GM18870 (cell line): ENCODE data around the gene CHCHD6.

Source experiments
- ATAC-seq: cut with Tn5 transposase; IDR thresholded peaks from one replicate; pipeline ENCODE4 v1.9.1; 2021; ENCODE audit warnings: moderate library complexity; ENCODE audit not compliant: unreplicated experiment

CHCHD6 gene

DNA sequence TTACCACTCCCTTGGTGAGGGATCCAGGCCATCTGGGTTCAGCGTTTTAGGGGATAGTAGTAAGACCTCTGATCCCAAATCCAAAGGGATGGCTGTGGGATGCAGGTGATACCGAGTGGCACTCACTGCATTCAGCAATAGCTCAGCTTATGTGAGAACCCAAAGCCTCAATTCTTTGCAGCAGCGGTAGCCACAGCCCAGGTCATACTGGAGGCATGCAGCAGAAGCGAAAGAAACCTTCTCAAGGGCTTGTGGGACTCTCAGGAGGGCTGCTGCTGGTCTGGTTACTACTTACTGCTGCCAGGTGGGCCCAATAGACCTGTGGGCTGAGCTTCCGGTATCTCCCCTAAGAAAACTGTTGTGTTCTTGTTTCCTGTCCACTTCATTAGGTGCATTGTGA is 38.0 kb downstream of the CHCHD6 start:
- no peak for ATAC-seq

DNA sequence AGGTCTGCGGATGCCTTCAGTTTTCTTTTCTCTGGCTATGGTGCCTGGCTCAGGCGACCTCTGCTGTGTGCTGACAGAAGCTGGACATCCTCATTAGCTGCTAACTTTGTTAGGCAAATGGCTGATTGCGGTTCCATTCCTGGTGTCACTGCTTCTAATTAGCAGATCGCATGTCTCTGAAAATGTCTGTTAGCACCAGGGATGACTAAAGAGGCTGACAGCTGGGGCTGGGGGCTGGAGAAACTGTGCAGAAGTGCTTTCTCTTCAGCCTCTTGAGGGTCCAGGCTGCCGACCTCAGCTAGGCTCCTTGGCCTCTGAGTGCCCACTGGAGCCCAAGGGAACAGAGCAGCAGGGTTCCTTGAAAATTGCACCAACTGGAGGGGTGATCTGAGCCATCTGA is 39.3 kb downstream of the CHCHD6 start:
- ATAC-seq = no peak

DNA sequence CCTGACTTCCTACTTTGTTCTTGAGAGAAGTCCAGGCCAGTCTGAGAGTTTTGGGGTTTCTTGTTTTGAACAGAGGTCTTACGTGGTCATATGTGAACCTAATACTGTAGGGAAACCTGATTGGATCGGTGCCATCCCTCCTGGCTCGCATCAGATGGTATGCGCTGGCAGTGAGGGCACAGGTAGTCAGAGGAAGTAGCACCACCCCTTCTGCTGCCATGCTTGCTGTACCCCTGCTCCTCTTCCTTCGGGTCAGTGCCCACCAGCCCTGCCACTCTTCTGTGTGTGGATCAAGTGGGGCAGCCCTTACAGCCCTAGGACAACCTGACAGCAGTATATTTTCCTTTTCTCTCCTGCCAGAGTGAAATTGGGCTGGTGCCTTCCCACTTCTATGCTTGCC is 39.7 kb downstream of the CHCHD6 start:
- no peak for ATAC-seq

DNA sequence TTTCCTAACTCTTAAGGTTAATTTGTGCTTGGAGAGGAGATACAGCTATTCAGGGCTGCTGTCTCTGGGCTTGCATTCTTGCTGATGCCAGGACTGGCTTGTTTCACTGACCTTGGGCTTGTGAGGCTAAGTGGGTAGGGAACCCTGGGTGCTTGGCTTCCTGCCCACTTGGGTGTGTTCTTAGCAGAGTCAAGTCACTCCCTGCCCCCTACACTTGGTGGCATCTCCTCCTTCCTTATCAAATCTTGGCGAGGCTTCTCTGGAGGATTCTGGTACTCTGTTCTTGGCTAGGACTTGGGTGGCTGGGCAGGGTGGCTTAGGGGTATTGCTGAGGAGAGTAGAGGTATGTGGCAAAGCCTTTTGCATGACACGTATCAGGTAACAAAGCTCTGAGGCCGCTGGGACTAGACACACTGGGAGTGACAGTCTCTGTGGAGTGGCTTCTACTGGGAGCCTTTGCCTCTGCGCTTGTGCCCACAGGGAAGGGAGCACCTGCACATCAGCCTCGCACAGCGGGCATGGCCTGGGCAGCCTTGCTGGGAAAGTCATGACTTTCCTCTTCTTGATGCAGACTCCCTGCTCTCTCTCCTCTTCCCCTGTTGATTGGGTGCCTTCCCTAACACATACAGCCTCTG is 41.8 kb downstream of the CHCHD6 start:
- no peak for ATAC-seq

DNA sequence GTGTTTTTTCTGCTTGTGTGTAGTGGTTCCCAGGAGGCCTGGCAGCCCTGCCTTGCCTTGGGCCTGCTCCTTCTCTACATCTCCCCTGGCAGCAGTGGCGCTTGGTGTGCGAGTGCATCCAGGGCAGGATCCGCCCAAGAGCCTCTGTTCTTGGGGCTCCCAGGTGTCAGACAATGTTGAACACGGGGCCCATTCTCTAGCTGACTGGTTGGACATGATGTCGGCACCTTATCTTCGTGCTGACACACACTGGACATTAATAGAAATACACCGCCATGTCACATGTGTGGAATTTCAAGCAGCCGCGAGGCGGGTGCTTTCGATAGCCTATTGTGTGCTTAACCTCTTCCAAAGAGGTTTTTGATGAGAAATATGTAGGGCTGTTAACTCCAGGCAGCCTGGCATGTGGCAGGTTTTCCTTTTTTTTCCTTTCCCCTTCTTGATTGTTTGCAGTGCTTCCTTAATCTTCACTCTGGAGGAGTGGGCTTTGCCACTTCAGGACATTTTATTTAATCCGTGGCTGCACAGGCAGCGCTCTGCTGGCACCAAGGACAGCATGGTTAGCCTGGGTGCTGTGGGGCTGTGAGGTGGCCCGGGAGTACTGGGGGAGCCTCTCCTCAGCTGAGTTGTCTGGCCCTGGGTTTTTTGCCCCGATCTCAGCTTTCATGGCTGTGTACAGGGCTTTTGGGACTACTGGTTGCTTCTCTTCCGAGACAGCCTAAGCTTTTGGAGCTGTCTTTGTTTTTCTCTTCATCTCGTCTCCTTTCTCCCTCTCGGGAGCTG is 42.5 kb downstream of the CHCHD6 start:
- no peak for ATAC-seq

DNA sequence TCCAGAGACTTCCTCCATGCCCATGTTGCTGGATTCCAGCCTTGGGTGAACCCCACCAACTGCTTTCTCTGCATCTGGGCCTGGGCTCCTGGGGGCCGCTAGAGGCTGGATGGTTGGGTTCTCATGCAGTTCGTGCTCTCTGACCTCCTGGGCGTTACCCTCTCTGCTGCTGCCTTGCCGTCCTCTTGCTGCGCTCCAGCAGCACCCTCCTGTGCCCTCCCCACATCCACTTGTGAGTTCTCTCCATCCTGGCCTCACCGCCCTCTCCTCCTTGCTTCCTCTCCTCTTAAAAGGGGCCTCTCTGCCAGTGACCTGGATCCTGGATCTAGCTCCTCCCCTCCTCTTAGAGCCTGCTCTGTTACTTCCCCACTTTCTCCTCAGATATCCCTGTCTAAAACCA is 43.7 kb downstream of the CHCHD6 start:
- no peak for ATAC-seq

DNA sequence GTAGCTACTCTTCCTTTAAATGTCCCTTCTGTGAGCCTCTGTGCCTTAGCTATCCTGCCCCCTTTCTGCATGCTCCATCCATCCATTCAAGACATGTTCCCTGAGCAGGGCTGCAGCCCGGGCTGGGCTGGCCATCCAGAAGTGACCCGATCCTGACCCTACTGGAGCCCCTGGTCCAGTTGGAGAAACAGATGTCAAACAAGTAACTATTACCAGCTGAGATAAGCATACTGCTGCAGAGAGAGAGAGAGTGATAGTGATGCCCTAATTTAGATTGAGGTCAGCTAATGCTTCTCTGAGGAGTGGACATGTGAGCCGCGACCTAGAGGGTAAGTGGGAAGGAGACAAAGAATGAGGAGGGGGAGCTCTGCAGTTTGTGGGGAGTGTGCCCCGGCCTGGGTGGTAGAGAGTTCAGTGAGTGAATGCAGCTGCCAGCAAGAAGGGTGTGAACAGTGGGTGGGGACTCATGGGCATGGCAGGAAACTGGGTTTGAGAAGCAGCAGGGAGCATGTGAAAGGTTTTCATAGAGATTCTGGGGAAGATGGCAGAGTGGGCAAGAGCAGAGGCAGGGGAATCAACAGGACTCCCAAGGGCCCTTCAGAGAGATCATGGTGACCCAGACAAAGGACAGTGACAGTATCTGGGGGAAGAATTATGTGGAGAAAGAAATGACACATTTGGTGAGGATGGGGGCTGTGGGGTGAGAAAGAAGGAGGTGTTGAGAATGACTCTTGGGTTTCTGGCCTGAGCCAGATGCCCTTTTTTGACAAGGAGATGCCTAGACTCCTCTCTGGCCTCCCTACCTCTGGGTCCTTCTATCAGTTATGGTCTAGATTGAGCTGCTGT is 44.9 kb downstream of the CHCHD6 start:
- no peak for ATAC-seq

DNA sequence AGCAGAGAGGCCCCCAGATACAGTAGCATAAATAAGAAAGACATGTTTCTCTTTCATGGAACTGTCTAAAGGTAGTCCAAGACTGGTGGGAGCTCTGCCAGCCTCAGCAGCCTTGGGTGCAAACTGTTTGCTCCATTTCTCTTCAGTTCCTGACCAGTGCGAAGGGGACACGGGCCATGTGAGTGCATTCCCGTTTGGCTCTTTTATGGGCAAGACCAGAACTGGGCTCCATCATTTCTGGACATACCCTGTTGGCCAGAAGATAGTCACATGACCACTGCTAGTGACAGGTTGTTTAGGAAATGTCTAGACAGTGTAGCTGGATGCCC is 45.5 kb downstream of the CHCHD6 start:
- ATAC-seq = no peak

DNA sequence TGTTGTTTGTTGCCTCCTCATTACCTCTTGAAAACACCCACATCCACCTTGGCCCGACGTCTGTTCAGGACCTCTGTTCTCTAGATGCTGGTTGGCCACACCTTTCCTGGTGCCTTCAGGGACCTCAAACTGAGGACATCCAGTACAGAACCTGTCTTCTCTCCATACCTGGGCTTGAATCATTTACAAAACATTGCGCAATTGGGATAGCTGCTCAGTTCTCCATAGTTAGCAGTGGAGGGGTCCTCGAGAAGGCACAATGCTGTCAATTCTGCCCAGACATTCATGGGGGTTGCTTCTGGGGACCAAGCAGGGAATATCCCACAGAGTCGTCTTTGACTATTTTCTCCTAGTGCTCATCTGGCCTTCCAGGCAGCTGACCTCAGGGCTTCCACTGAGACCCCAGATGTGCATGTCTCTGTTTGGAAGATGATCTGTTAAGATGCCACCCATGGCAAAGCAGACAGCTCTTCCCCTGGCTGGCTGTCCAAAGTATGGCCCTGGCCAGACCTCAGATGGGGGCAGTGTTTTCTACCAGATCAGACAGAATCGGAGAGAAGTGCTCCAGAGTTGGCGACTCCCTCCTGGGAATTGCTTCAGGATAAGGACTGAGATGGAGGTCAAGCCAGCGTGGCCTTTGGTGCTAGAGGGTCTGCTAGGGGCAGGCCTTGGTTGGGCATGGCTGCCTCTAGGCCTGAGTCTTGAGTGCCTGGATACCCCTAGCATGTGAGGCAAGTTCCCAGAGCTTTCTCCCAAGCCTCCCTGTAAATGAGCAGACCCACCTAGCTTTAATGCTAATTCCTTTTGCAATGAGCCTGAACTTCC is 46.1 kb downstream of the CHCHD6 start:
- no peak for ATAC-seq

DNA sequence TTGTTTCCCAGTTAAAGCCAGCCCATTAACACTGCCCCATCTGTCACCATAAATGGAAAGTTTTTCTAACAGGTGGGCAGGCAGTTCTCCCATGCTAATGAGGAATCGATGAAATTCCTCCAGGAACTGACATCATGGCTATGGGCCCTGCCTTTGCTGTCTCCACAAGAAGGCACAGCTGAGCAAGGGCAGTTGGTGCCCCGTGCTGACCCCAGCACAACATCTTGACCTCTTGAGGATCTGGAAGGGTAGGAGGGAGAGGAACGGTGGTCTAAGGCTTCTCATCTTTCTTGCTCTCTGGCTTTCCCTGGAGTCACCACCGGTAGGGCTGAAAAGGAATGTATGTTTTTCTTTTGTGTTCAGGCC is 46.7 kb downstream of the CHCHD6 start:
- no peak for ATAC-seq

DNA sequence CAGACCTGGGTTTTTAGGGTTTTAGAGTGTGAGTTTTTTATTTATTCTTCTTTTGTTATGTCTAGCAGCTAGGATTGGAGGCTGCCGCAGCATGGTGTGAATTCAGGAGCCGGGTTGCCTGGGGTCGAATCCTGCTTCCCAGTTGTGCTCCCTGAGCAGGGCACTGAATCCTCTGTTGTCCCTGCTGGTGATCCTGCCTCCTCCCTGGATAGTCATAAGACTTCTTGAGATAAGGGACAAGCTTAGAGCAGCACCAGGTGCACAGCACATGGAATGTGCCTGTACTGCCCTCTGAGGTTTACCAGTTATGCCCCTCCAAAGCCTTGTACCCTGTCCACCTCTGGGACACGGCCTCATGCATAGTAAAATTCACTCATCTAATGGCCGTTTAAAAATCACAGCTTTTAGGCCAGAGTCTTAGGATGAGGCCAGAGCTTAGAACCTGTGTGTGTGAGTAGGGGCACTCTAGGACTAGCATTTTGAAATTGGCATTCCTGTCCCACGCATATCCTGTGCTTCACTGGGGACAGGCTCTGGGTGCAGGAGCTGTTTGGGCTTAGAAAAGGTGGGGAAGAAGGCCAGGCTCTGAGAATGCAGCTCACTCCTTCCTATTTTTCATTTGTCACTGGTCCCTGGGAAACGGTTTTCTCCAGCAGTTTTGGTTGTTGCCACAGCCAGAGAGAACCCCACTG is 47.7 kb downstream of the CHCHD6 start:
- ATAC-seq = no peak

DNA sequence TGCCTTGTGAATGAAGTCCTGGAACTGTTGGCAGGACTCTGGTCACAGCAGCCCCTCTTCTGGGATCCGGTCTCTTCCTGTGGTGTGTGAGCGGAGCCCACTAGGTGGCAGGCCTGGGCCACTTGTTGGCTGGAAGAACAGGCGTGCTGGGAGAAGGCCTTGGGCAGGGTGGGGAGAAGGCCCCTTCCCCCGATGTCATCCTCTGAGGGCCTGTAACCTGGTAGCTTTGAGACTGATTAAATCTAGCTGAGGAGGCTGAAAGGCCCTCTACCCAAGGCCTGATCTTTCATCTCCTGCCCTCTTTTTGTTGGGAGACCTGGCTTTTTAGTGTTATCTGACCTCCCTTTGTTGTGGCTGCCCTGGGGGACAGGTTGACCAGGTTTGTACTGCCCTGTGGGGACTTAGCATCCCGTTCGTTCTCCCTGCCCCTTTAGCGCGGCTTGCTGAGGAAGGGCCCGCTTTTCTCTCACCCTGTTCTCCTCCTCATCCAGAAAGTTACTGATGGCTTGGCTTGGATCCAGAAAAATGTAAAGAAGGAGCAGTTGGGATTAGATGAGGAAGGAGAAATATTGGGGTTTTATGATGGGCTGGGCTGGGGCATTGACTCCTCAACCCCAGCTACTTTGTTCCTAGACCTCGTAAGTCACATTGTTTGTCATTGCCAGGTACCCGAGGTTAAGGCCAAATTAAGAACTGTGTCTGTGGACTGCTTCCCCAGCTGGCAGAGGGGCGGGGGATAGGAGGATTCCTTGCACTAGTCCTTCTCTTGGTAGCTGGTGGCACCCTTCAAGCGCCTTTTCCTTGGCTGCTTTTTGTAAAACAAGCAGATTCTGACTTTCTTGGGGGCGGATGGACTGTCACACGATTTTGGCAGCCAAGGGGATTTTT is 48.5 kb downstream of the CHCHD6 start:
- ATAC-seq = no peak

DNA sequence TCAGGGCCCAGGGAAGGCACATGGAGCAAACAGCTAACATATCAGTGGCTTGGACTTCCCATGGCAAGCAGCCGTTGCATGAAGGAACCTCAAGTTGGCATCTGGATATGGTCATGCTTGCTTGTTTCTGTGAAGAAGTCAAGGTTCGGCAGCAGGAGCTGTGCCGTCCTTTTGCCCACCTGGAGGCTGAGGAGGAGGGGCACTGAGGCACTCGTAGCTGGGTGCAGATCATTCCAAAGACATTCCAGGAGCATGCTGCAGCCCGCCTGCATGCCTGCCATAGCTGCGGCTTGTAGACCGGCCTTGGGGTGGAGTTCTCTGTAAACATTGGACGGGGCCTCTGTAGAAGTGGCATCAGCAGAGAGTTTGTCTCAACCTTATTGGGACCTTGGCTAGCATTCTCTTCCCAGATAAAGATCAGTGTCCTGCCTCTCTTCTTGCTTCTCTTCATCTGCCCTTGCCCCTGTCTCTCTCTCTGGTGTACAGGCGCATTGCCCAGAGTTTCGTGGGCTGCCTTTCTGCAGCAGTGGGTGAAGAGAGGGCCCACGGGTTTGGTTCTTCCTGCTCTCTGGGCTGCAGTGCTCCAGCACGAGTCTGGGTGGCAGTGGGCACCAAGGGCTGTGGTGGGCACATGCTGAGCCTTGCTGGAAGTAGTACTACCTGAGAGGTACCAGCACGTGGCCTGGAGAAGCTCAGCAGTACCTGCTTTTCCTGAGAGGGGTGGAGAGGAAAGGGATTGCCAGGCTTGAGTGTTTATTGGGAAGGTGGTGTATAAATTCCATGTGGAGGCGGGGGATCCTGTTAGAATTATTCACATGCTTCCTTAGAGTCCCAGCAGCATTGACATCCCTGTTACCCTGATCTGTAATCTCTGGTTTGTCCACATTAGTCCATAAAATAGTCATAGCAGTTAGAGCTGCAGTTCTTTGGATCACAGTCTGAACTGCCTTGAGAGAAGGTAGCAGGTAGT is 49.4 kb downstream of the CHCHD6 start:
- ATAC-seq = no peak

DNA sequence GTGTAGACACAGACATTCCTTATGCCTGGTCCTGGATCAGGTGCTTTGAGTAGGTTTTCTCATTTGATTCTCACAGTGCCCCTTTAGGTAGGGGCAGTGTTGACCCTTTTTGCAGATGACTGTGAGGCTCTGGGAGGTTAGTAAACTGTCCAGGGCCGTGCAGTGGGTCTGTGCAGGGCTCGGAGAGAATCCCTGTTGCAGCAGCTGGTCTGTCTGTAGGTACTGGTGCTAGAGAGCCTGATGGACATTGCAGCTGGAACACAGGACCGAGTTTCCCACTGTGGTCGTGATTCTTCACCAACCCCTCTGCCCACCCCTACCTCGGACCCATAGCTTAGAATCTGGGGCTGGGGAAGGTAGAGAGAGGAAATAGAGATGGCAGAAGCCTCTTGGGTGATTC is 51.8 kb downstream of the CHCHD6 start:
- ATAC-seq = no peak

DNA sequence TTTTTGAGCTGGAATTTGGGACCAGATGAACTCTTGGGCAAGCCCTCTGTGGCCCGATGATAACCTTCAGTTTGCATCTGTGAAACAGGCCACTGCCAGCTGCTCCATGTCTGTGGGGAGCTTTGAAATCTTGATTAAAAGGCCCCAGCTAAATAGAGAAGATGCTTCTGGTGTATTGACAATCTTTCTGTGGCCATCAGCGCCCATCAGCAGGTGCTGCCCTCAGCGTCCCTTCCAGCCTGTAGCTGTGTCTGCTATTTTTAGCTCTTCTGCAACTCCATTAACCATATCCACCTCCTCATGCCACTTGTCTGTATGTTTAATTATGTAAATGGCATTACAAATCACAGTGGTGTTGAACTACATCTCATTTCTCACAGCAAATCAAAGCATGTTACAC is 54.0 kb downstream of the CHCHD6 start:
- no peak for ATAC-seq

DNA sequence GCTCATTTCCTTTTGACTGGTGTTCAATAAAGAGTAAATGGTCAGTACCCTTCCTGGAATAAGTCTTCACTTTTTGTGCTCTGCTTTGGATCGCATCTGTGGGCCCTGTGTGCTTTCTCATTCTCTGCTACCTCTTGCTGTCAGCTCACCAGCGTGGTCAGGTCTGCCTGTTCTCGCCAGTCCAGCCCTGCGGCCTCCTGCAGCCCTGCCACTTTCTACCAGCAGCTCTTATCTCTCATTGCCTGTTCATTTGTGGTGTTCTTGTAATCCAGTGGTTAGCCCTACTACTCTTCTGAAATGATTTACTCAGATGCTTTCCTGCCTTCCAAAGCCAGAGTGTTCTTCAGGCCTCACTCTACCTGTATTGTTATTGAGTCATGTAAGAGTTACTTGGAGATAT is 54.8 kb downstream of the CHCHD6 start:
- no peak for ATAC-seq

DNA sequence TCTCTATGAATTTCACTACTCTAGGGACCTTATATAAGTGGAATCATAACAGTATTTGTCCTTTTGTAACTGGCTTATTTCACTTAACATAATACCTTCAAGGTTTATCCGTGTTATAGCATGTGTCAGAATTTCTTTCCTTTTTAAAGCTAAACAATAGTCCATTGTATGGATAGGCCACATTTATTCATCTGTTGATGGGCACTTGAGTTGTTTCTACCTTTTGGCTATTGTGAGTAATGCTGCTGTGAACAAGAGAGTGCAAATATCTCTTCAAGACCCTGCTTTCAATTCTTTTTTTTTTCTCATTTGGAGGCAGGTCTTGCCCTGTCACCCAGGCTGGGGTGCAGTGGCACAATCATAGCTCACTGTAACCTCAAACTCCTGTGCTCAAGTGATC is 56.5 kb downstream of the CHCHD6 start:
- ATAC-seq = no peak

DNA sequence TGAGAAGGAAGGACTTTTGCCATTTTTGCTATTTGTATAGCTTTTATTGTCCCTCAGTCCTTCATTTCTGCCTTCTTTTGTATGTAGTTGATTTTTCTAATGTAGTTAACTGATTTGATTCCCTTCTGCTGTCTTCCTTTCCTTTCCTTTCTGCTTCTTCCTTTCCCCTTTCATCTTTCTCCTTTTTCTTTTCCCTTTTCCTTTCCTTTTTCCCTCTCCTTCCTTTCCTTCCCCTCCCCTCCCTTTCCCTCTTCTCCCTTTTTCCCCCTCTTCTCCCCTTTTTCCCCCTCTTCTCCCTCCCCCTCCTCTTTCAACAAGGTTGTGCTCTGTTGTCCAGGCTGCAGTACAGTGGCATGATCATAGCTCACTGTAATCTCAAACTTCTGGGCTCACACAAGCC is 59.0 kb downstream of the CHCHD6 start:
- no peak for ATAC-seq
